SK-N-SH treated with all-trans-retinoic acid at 6 μM for 48 hours (cell line): ENCODE measurements around the gene TXNRD2.

Source experiments
- ATAC-seq: fragments of 200-7000 bp; cut with Tn5 transposase; 3 replicates; pipeline ENCODE4 v1.9.1; 2020; ENCODE audit warnings: mild to moderate bottlenecking, moderate library complexity
- ARNTL ChIP-seq: fragments of 450-650 bp; formaldehyde crosslinking; IDR thresholded peaks from 2 replicates; pipeline ENCODE4 v1.5.0; 2020; ENCODE audit warnings: low read depth, mild to moderate bottlenecking, moderate library complexity, borderline replicate concordance
- BACH2 ChIP-seq: fragments of 250-450 bp; sonication (Bioruptor Pico); IDR thresholded peaks from 2 replicates; pipeline ENCODE4 v1.9.0; 2021; ENCODE audit warnings: mild to moderate bottlenecking, borderline replicate concordance
- CSDC2 ChIP-seq: fragments of 250-450 bp; sonication (Bioruptor Pico); IDR thresholded peaks from 2 replicates; pipeline ENCODE4 v1.5.0; 2020; ENCODE audit warnings: mild to moderate bottlenecking, moderate library complexity
- ESRRG ChIP-seq: fragments of 250-450 bp; sonication (Bioruptor Pico); IDR thresholded peaks from 2 replicates; pipeline ENCODE4 v1.6.1; 2021; ENCODE audit warnings: mild to moderate bottlenecking
- GLIS3 ChIP-seq: fragments of 250-450 bp; sonication (Bioruptor Pico); IDR thresholded peaks from 2 replicates; pipeline ENCODE4 v1.5.0; 2020; ENCODE audit warnings: mild to moderate bottlenecking, moderate library complexity
- ISL1 ChIP-seq: fragments of 250-450 bp; sonication (Bioruptor Pico); IDR thresholded peaks from 2 replicates; pipeline ENCODE4 v2.1.2; 2022; ENCODE audit warnings: mild to moderate bottlenecking, moderate library complexity
- OSR1 ChIP-seq: fragments of 250-450 bp; sonication (Bioruptor Pico); IDR thresholded peaks from 2 replicates; pipeline ENCODE4 v1.8.0; 2022; ENCODE audit warnings: moderate library complexity, mild to moderate bottlenecking, inconsistent platforms
- PPARA ChIP-seq: fragments of 250-450 bp; sonication (Bioruptor Pico); IDR thresholded peaks from 2 replicates; pipeline ENCODE4 v1.5.0; 2020; ENCODE audit warnings: mild to moderate bottlenecking, borderline replicate concordance
- RARB ChIP-seq: fragments of 250-450 bp; sonication (Bioruptor Pico); IDR thresholded peaks from 2 replicates; pipeline ENCODE4 v1.8.0; 2021; ENCODE audit warnings: mild to moderate bottlenecking, moderate library complexity
- SNAI2 ChIP-seq: fragments of 250-450 bp; sonication (Bioruptor Pico); IDR thresholded peaks from 2 replicates; pipeline ENCODE4 v1.5.0; 2020; ENCODE audit warnings: mild to moderate bottlenecking, moderate library complexity
- TCF4 ChIP-seq: fragments of 250-450 bp; sonication (Bioruptor Pico); IDR thresholded peaks from 2 replicates; pipeline ENCODE4 v1.8.0; 2021; ENCODE audit warnings: mild to moderate bottlenecking, moderate library complexity, borderline replicate concordance
- TOX ChIP-seq: fragments of 250-450 bp; sonication (Bioruptor Pico); IDR thresholded peaks from 2 replicates; pipeline ENCODE4 v1.8.0; 2021; ENCODE audit warnings: mild to moderate bottlenecking, moderate library complexity, borderline replicate concordance
- ZC3H10 ChIP-seq: fragments of 250-450 bp; sonication (Bioruptor Pico); IDR thresholded peaks from 2 replicates; pipeline ENCODE4 v1.5.1; 2021; ENCODE audit warnings: mild to moderate bottlenecking, moderate library complexity
- ZFP3 ChIP-seq: fragments of 250-450 bp; sonication (Bioruptor Pico); IDR thresholded peaks from 2 replicates; pipeline ENCODE4 v1.5.0; 2020; ENCODE audit warnings: mild to moderate bottlenecking, moderate library complexity
- ZFP30 ChIP-seq: fragments of 450-650 bp; formaldehyde crosslinking; IDR thresholded peaks from 2 replicates; pipeline ENCODE4 v1.5.0; 2022; ENCODE audit warnings: mild to moderate bottlenecking, moderate library complexity
- ZNF70 ChIP-seq: fragments of 450-650 bp; formaldehyde crosslinking; IDR thresholded peaks from 2 replicates; pipeline ENCODE4 v1.5.0; 2020; ENCODE audit warnings: mild to moderate bottlenecking, moderate library complexity
- ZNF8 ChIP-seq: fragments of 450-650 bp; formaldehyde crosslinking; IDR thresholded peaks from 2 replicates; pipeline ENCODE4 v1.5.0; 2020; ENCODE audit warnings: mild to moderate bottlenecking, moderate library complexity
- TF ChIP-seq, protein P1 (sequence below): fragments of 250-450 bp; sonication (Bioruptor Pico); IDR thresholded peaks from 2 replicates; pipeline ENCODE4 v1.5.1; 2020; ENCODE audit warnings: low read depth, mild to moderate bottlenecking, moderate library complexity
- TF ChIP-seq, protein P2 (sequence below): fragments of 250-450 bp; sonication (Bioruptor Pico); IDR thresholded peaks from 2 replicates; pipeline ENCODE4 v1.8.0; 2020; ENCODE audit warnings: mild to moderate bottlenecking, moderate library complexity, borderline replicate concordance
- TF ChIP-seq, protein P3 (sequence below): fragments of 250-450 bp; sonication (Bioruptor Pico); IDR thresholded peaks from 2 replicates; pipeline ENCODE4 v1.5.1; 2021; ENCODE audit warnings: mild to moderate bottlenecking, moderate library complexity
- TF ChIP-seq, protein P4 (sequence below): fragments of 250-450 bp; sonication (Bioruptor Pico); IDR thresholded peaks from 2 replicates; pipeline ENCODE4 v1.8.0; 2021; ENCODE audit warnings: low read depth, mild to moderate bottlenecking, moderate library complexity, borderline replicate concordance
- TF ChIP-seq, protein P5 (sequence below): fragments of 250-450 bp; sonication (Bioruptor Pico); IDR thresholded peaks from 2 replicates; pipeline ENCODE4 v1.5.0; 2020; ENCODE audit warnings: mild to moderate bottlenecking, moderate library complexity

Gene TXNRD2

DNA sequence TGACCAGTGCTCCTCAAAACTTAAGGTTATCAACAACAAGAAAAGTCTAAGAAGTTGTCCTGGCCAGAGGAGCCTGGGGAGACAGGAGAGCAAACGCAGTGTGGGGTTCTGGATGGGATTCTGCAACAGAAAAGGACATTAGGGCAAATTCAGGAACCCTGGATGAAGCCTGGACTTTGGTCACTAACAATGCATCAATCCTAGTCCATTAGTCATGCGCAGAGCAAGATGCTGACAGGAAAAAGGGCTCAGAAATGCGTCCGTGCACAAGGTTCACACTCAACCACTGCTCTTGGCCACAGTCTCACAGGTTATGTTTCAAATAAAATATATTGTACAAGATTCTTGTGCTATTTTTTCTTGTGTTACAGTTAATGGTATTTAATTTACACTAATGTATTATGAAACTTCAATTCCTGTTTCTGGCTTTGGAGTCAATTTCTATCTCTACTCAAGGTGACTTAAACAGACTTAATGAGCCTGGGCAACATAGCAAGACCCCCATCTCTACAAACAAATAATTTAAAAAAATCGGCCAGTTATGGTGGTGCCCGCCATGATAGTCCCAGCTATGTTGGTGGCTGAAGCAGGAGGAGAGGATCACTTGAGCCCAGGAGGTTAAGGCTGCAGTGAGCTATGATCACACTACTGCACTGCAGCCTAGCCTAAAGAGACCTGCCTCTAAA is 100.5 kb downstream of the TXNRD2 start:
- ATAC-seq, result no peak
- TF ChIP-seq, protein P1, sequence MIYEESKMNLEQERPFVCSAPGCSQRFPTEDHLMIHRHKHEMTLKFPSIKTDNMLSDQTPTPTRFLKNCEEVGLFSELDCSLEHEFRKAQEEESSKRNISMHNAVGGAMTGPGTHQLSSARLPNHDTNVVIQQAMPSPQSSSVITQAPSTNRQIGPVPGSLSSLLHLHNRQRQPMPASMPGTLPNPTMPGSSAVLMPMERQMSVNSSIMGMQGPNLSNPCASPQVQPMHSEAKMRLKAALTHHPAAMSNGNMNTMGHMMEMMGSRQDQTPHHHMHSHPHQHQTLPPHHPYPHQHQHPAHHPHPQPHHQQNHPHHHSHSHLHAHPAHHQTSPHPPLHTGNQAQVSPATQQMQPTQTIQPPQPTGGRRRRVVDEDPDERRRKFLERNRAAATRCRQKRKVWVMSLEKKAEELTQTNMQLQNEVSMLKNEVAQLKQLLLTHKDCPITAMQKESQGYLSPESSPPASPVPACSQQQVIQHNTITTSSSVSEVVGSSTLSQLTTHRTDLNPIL, result no peak

DNA sequence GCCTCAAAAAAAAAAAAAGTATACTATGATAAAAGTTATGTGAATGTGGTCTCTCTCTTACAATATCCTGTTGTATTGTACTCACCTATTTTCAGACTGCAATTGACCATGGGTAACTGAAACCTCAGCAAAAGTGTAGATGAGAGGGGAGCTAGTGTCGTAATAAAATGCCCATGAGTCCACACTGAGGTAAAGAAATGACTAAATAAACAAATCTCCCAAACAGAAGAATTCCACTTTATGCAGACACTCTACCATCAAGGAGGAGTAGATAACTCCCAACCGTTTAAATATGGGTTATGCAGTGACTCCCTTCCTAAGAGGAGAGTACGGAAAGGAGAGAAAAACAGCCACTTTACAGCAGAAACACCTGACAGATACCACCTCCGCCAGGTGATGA is 101.6 kb downstream of the TXNRD2 start:
- TF ChIP-seq TOX (CRISPR knock-in tag) (no peak), GLIS3 (no peak), PPARA (no peak), BACH2 (CRISPR knock-in tag) (no peak), TCF4 (CRISPR knock-in tag) (no peak), OSR1 (CRISPR knock-in tag) (no peak), ARNTL (CRISPR knock-in tag) (no peak), RARB (CRISPR knock-in tag) (no peak), ZC3H10 (CRISPR knock-in tag) (no peak), SNAI2 (CRISPR knock-in tag) (no peak), CSDC2 (CRISPR knock-in tag) (no peak)
- TF ChIP-seq, protein P2, sequence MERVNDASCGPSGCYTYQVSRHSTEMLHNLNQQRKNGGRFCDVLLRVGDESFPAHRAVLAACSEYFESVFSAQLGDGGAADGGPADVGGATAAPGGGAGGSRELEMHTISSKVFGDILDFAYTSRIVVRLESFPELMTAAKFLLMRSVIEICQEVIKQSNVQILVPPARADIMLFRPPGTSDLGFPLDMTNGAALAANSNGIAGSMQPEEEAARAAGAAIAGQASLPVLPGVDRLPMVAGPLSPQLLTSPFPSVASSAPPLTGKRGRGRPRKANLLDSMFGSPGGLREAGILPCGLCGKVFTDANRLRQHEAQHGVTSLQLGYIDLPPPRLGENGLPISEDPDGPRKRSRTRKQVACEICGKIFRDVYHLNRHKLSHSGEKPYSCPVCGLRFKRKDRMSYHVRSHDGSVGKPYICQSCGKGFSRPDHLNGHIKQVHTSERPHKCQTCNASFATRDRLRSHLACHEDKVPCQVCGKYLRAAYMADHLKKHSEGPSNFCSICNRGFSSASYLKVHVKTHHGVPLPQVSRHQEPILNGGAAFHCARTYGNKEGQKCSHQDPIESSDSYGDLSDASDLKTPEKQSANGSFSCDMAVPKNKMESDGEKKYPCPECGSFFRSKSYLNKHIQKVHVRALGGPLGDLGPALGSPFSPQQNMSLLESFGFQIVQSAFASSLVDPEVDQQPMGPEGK, result no peak
- TF ChIP-seq, protein P3, sequence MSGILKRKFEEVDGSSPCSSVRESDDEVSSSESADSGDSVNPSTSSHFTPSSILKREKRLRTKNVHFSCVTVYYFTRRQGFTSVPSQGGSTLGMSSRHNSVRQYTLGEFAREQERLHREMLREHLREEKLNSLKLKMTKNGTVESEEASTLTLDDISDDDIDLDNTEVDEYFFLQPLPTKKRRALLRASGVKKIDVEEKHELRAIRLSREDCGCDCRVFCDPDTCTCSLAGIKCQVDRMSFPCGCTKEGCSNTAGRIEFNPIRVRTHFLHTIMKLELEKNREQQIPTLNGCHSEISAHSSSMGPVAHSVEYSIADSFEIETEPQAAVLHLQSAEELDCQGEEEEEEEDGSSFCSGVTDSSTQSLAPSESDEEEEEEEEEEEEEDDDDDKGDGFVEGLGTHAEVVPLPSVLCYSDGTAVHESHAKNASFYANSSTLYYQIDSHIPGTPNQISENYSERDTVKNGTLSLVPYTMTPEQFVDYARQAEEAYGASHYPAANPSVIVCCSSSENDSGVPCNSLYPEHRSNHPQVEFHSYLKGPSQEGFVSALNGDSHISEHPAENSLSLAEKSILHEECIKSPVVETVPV, result no peak
- TF ChIP-seq, protein P4, sequence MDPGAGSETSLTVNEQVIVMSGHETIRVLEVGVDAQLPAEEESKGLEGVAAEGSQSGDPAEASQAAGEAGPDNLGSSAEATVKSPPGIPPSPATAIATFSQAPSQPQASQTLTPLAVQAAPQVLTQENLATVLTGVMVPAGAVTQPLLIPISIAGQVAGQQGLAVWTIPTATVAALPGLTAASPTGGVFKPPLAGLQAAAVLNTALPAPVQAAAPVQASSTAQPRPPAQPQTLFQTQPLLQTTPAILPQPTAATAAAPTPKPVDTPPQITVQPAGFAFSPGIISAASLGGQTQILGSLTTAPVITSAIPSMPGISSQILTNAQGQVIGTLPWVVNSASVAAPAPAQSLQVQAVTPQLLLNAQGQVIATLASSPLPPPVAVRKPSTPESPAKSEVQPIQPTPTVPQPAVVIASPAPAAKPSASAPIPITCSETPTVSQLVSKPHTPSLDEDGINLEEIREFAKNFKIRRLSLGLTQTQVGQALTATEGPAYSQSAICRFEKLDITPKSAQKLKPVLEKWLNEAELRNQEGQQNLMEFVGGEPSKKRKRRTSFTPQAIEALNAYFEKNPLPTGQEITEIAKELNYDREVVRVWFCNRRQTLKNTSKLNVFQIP (CRISPR knock-in tag), result no peak
- TF ChIP-seq, protein P5, sequence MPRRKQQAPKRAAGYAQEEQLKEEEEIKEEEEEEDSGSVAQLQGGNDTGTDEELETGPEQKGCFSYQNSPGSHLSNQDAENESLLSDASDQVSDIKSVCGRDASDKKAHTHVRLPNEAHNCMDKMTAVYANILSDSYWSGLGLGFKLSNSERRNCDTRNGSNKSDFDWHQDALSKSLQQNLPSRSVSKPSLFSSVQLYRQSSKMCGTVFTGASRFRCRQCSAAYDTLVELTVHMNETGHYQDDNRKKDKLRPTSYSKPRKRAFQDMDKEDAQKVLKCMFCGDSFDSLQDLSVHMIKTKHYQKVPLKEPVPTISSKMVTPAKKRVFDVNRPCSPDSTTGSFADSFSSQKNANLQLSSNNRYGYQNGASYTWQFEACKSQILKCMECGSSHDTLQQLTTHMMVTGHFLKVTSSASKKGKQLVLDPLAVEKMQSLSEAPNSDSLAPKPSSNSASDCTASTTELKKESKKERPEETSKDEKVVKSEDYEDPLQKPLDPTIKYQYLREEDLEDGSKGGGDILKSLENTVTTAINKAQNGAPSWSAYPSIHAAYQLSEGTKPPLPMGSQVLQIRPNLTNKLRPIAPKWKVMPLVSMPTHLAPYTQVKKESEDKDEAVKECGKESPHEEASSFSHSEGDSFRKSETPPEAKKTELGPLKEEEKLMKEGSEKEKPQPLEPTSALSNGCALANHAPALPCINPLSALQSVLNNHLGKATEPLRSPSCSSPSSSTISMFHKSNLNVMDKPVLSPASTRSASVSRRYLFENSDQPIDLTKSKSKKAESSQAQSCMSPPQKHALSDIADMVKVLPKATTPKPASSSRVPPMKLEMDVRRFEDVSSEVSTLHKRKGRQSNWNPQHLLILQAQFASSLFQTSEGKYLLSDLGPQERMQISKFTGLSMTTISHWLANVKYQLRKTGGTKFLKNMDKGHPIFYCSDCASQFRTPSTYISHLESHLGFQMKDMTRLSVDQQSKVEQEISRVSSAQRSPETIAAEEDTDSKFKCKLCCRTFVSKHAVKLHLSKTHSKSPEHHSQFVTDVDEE (CRISPR knock-in tag), result no peak
- TF ChIP-seq, protein P1, result no peak
- no peak for ATAC-seq

DNA sequence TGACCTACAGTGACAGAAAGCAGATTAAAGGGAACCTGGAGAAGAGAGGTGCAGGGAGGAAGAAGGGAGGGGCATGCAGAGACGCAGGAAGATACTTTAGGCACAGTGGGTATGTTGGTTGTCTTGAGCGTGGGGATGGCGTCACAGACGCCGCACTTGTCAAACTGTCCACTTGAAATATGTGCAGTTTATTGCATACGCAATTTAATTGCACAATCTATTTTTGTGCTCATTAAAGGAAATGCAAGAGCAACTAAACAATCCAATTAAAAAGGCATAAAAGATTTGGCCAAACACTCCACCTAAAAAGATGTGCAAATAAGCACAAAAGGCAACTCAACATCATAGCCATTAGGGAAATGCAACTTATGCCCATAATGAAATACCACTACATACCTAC is 103.7 kb downstream of the TXNRD2 start:
- ATAC-seq, result no peak
- TF ChIP-seq TCF4 (CRISPR knock-in tag), result no peak
- no peak for TF ChIP-seq ZFP3 (CRISPR knock-in tag)
- no peak for TF ChIP-seq TOX (CRISPR knock-in tag)
- TF ChIP-seq ESRRG (CRISPR knock-in tag), result no peak
- no peak for TF ChIP-seq PPARA
- no peak for TF ChIP-seq CSDC2 (CRISPR knock-in tag)
- TF ChIP-seq RARB (CRISPR knock-in tag), result no peak
- TF ChIP-seq, protein P3, result no peak
- TF ChIP-seq ZFP30 (CRISPR knock-in tag), result no peak
- TF ChIP-seq ZNF70, result no peak
- TF ChIP-seq, protein P1, result no peak
- TF ChIP-seq ARNTL (CRISPR knock-in tag), result no peak
- TF ChIP-seq ISL1, result no peak
- TF ChIP-seq, protein P2, result no peak
- TF ChIP-seq ZNF8 (CRISPR knock-in tag), result no peak
